Neutrophil (primary cell): ENCODE results near the gene IFNA6.

ENCODE experiments used
- H3K27ac ChIP-seq: fragments of 200-600 bp; sonication (generic); 2 replicates; pipeline ENCODE4 v1.5.1; 2016; ENCODE audit warnings: mild to moderate bottlenecking, moderate library complexity
- H3K27me3 ChIP-seq: fragments of 200-600 bp; sonication (generic); 2 replicates; pipeline ENCODE4 v1.6.0; 2016; ENCODE audit warnings: mild to moderate bottlenecking
- H3K36me3 ChIP-seq: fragments of 200-600 bp; sonication (generic); 2 replicates; pipeline ENCODE4 v1.5.1; 2017
- H3K4me1 ChIP-seq, 2 experiments: fragments of 200-600 bp in 1 of 2; sonication (generic) in 1 of 2; 1 replicate in 1 of 2; 2 replicates in 1 of 2; pipeline versions ENCODE4 v1.5.1 to v1.6.1; 2013 to 2016; ENCODE audit warnings: low read depth in 1 of 2, low read length in 1 of 2, mild to moderate bottlenecking in 1 of 2, moderate library complexity in 1 of 2; ENCODE audit not compliant: control insufficient read depth in 1 of 2, insufficient read depth in 1 of 2
- H3K4me3 ChIP-seq, 2 experiments: fragments of 200-600 bp in 1 of 2; sonication (generic) in 1 of 2; 1 replicate in 1 of 2; 2 replicates in 1 of 2; pipeline ENCODE4 v1.5.1; 2013 to 2016; ENCODE audit warnings: low read depth in 1 of 2, low read length in 1 of 2, mild to moderate bottlenecking in 1 of 2, moderate library complexity in 1 of 2
- H3K9me3 ChIP-seq: fragments of 200-600 bp; sonication (generic); 2 replicates; pipeline ENCODE4 v1.5.1; 2016
- CTCF ChIP-seq: fragments of 200-600 bp; sonication (generic); IDR thresholded peaks from 2 replicates; pipeline ENCODE4 v1.5.1; 2016; ENCODE audit warnings: antibody characterized with exemption

Gene IFNA6

GRCh38 chr9:21322911-21323461, 27.7 kb downstream of the IFNA6 start:
- Histone ChIP-seq H3K4me3 (no peak overlapping the region), H3K36me3 (peaks cover 56% of the 10 kb centered on the region), H3K27ac (no peak overlapping the region), H3K4me1 (peaks cover 6 to 7% of the 10 kb centered on the region in 2 experiments), H3K27me3 (no peaks in the 10 kb centered on the region), H3K9me3 (no peaks in the 10 kb centered on the region)
- no peak for TF ChIP-seq CTCF

GRCh38 chr9:21320465-21320864, 30.2 kb downstream of the IFNA6 start:
- Histone ChIP-seq H3K27ac (no peak overlapping the region), H3K27me3 (peaks cover 5% of the 10 kb centered on the region), H3K4me3 (no peak overlapping the region), H3K4me1 (peaks cover 6 to 7% of the 10 kb centered on the region in 2 experiments), H3K36me3 (peaks cover 50% of the 10 kb centered on the region), H3K9me3 (no peaks in the 10 kb centered on the region)
- TF ChIP-seq CTCF: no peak

- H3K4me3 ChIP-seq: no peak overlapping the region
- H3K27me3 ChIP-seq: peaks cover 5% of the 10 kb centered on the region
- H3K27ac ChIP-seq: no peak overlapping the region
- TF ChIP-seq CTCF: no peak
- peaks cover 4 to 5% of the 10 kb centered on the region in 2 experiments for H3K4me1 ChIP-seq
- H3K36me3 ChIP-seq: peaks cover 28% of the 10 kb centered on the region
- H3K9me3 ChIP-seq: no peaks in the 10 kb centered on the region
Observed at GRCh38 chr9:21317956-21318923, 32.4 kb downstream of the IFNA6 start.

GRCh38 chr9:21316860-21317259, 33.8 kb downstream of the IFNA6 start:
- H3K27me3 ChIP-seq: peaks cover 5% of the 10 kb centered on the region
- no peak for TF ChIP-seq CTCF
- peaks cover 15% of the 10 kb centered on the region for H3K36me3 ChIP-seq
- no peak overlapping the region for H3K27ac ChIP-seq
- no peak overlapping the region for H3K4me3 ChIP-seq
- no peaks in the 10 kb centered on the region for H3K4me1 ChIP-seq
- H3K9me3 ChIP-seq: no peaks in the 10 kb centered on the region

- Histone ChIP-seq H3K36me3 (peaks cover 9% of the 10 kb centered on the region), H3K4me3 (no peak overlapping the region), H3K9me3 (no peaks in the 10 kb centered on the region), H3K4me1 (no peaks in the 10 kb centered on the region), H3K27ac (no peak overlapping the region), H3K27me3 (peaks cover 5% of the 10 kb centered on the region)
- no peak for TF ChIP-seq CTCF
Observed at GRCh38 chr9:21316032-21316842, 34.5 kb downstream of the IFNA6 start.
